H1 (cell line): ENCODE results near the gene LIMS1. TPM values are rescaled to one million over a fixed set of nuclear protein-coding genes. Genes with fewer than 3 reads are reported as not detected.

Source experiments
- CTCF ChIA-PET: fragments of 300-600 bp; sonication (Branson Sonifier 250); formaldehyde crosslinking; loops from one replicate; lab custom pipeline; 2021; ENCODE audit not compliant: partially characterized antibody; lab: Charles Lee
- POLR2A ChIA-PET: fragments of 300-600 bp; sonication (Branson Sonifier 250); formaldehyde crosslinking; loops from one replicate; lab custom pipeline; 2021; ENCODE audit warnings: inconsistent platforms; ENCODE audit not compliant: partially characterized antibody; lab: Charles Lee
- DNase-seq, 2 experiments: peaks; one replicate each; pipeline versions ENCODE4 v3.0.0 to v3.0.0-alpha.2; 2010 to 2022; ENCODE audit warnings: low spot score in 2 of 2, low read depth in 1 of 2, mixed read lengths in 1 of 2
- FAIRE-seq: peaks from 2 replicates; lab custom pipeline; 2011; peaks lifted over from hg19 to GRCh38; lab: Jason Lieb, UNC
- H2AFZ ChIP-seq: 2 replicates; pipeline ENCODE4 v1.8.1; 2012; ENCODE audit warnings: low read length, inconsistent platforms
- H2AK5ac ChIP-seq: 2 replicates; pipeline ENCODE4 v1.6.1; 2013; ENCODE audit warnings: low read depth, low read length
- H2BK120ac ChIP-seq: replicated peaks from 2 replicates; pipeline ENCODE3; 2013; ENCODE audit warnings: low read depth, low read length, inconsistent platforms
- H2BK12ac ChIP-seq: 2 replicates; pipeline ENCODE4 v1.6.1; 2013; ENCODE audit warnings: low read depth, low read length
- H2BK15ac ChIP-seq: 2 replicates; pipeline ENCODE4 v1.6.1; 2013; ENCODE audit warnings: low read length
- H2BK20ac ChIP-seq: 2 replicates; pipeline ENCODE4 v1.6.1; 2013; ENCODE audit warnings: low read length
- H2BK5ac ChIP-seq: 2 replicates; pipeline ENCODE4 v1.6.1; 2013; ENCODE audit warnings: low read depth, low read length
- H3K14ac ChIP-seq: 2 replicates; pipeline ENCODE4 v1.6.1; 2013; ENCODE audit warnings: inconsistent platforms; ENCODE audit not compliant: insufficient read length
- H3K18ac ChIP-seq: 2 replicates; pipeline ENCODE4 v1.6.1; 2013; ENCODE audit warnings: low read length; ENCODE audit errors: extremely low read depth
- H3K23ac ChIP-seq: 2 replicates; pipeline ENCODE4 v1.6.1; 2013; ENCODE audit warnings: inconsistent platforms; ENCODE audit not compliant: insufficient read length
- H3K23me2 ChIP-seq: 2 replicates; pipeline ENCODE4 v1.6.1; 2013; ENCODE audit warnings: low read depth, low read length
- H3K27ac ChIP-seq: 2 replicates; pipeline ENCODE4 v1.6.1; 2011; ENCODE audit warnings: low read depth, low read length, inconsistent platforms
- H3K27me3 ChIP-seq, 4 experiments: replicated peaks in 1 of 4; 1 replicate in 1 of 4; 2 replicates in 3 of 4; pipeline versions ENCODE4 v1.6.1 to v1.8.1; 2011 to 2013; ENCODE audit warnings: low read length in 3 of 4, mild to moderate bottlenecking in 3 of 4, inconsistent platforms in 2 of 4, mixed read lengths in 2 of 4, moderate library complexity in 1 of 4; ENCODE audit not compliant: control insufficient read depth in 3 of 4, insufficient read depth in 3 of 4; ENCODE audit errors: extremely low read depth in 1 of 4
- H3K36me3 ChIP-seq, 4 experiments: 2 replicates each; pipeline versions ENCODE4 v1.6.1 to v1.8.1; 2011 to 2013; ENCODE audit warnings: mild to moderate bottlenecking in 4 of 4, low read length in 3 of 4, moderate library complexity in 2 of 4, control low read depth in 1 of 4, inconsistent platforms in 1 of 4; ENCODE audit not compliant: insufficient read depth in 4 of 4, control insufficient read depth in 2 of 4
- H3K4ac ChIP-seq: replicated peaks from 2 replicates; pipeline ENCODE3; 2013; ENCODE audit warnings: low read length, low read depth, mixed read lengths, inconsistent platforms; ENCODE audit not compliant: insufficient read length
- H3K4me1 ChIP-seq, 4 experiments: replicated peaks in 1 of 4; 1 replicate in 1 of 4; 2 replicates in 3 of 4; pipeline versions ENCODE4 v1.6.1 to v1.8.1; 2011 to 2013; ENCODE audit warnings: low read length in 3 of 4, inconsistent platforms in 2 of 4, mixed read lengths in 1 of 4; ENCODE audit not compliant: insufficient read depth in 4 of 4, control insufficient read depth in 3 of 4
- H3K4me2 ChIP-seq, 2 experiments: 2 replicates each; pipeline versions ENCODE4 v1.6.1 to v1.8.1; 2011 to 2013; ENCODE audit warnings: low read depth in 2 of 2, low read length in 2 of 2, control low read depth in 1 of 2, inconsistent platforms in 1 of 2, mild to moderate bottlenecking in 1 of 2; ENCODE audit not compliant: insufficient read depth in 1 of 2
- H3K4me3 ChIP-seq, 4 experiments: fragments of 200-600, 300-600 bp in 1 of 4; sonication (generic), shearing (Covaris generic), sonication (Bioruptor Twin) in 1 of 4; 2 replicates each; pipeline versions ENCODE4 v1.5.1 to v1.8.1; 2011 to 2016; ENCODE audit warnings: low read length in 4 of 4, low read depth in 3 of 4, control low read depth in 2 of 4, inconsistent platforms in 2 of 4, mild to moderate bottlenecking in 2 of 4, mixed read lengths in 1 of 4, moderate library complexity in 1 of 4; ENCODE audit not compliant: insufficient read depth in 2 of 4; ENCODE audit errors: extremely low read depth in 1 of 4
- H3K56ac ChIP-seq: replicated peaks from 2 replicates; pipeline ENCODE3; 2013; ENCODE audit warnings: low read depth, mild to moderate bottlenecking, mixed read lengths, low read length, inconsistent platforms; ENCODE audit not compliant: insufficient read length
- H3K79me1 ChIP-seq: 2 replicates; pipeline ENCODE4 v1.6.1; 2013; ENCODE audit warnings: low read depth, low read length, control low read depth
- H3K79me2 ChIP-seq, 2 experiments: 2 replicates each; pipeline versions ENCODE4 v1.6.1 to v1.8.1; 2012 to 2013; ENCODE audit warnings: low read length in 2 of 2, mild to moderate bottlenecking in 2 of 2, inconsistent platforms in 1 of 2; ENCODE audit not compliant: insufficient read depth in 2 of 2, control insufficient read depth in 1 of 2
- H3K9ac ChIP-seq, 4 experiments: replicated peaks in 1 of 4; 1 replicate in 1 of 4; 2 replicates in 3 of 4; pipeline versions ENCODE4 v1.6.1 to v1.8.1; 2011 to 2013; ENCODE audit warnings: low read depth in 3 of 4, low read length in 3 of 4, control low read depth in 2 of 4, mild to moderate bottlenecking in 2 of 4, moderate library complexity in 2 of 4, inconsistent platforms in 1 of 4; ENCODE audit errors: extremely low read depth in 1 of 4
- H3K9me3 ChIP-seq, 2 experiments: 2 replicates each; pipeline versions ENCODE4 v1.6.1 to v1.8.1; 2012 to 2013; ENCODE audit warnings: mild to moderate bottlenecking in 2 of 2, moderate library complexity in 2 of 2, control low read depth in 1 of 2, inconsistent platforms in 1 of 2, low read depth in 1 of 2, low read length in 1 of 2, mixed read lengths in 1 of 2; ENCODE audit not compliant: insufficient read depth in 2 of 2
- H4K20me1 ChIP-seq, 2 experiments: replicated peaks in 1 of 2; 2 replicates each; pipeline versions ENCODE3 to v1.8.1; 2011 to 2013; ENCODE audit warnings: inconsistent platforms in 2 of 2, low read length in 2 of 2, mild to moderate bottlenecking in 1 of 2; ENCODE audit not compliant: insufficient read depth in 2 of 2, control insufficient read depth in 1 of 2
- H4K5ac ChIP-seq: 2 replicates; pipeline ENCODE4 v1.6.1; 2013; ENCODE audit warnings: low read length, low read depth, mixed read lengths, inconsistent platforms; ENCODE audit not compliant: insufficient read length
- H4K8ac ChIP-seq: 2 replicates; pipeline ENCODE4 v1.8.0; 2013; ENCODE audit warnings: mild to moderate bottlenecking, moderate library complexity, low read length, inconsistent platforms; ENCODE audit not compliant: insufficient read depth; ENCODE audit errors: extremely low read depth
- H4K91ac ChIP-seq: replicated peaks from 2 replicates; pipeline ENCODE3; 2013; ENCODE audit warnings: low read length, mixed read lengths, inconsistent platforms; ENCODE audit not compliant: insufficient read length
- WGBS, 2 experiments: shearing (Covaris generic) in 1 of 2; methylation state at CpG; one replicate each; pipeline versions ENCODE4 v1.1.6 to v1.1.7; 2013 to 2015; ENCODE audit warnings: low lambda C conversion rate in 2 of 2, mixed read lengths in 2 of 2, inconsistent platforms in 1 of 2, low coverage in 1 of 2, missing lambda C conversion rate in 1 of 2; ENCODE audit not compliant: insufficient replicate concordance in 2 of 2, insufficient coverage in 1 of 2, insufficient read length in 1 of 2; ENCODE audit errors: extremely low coverage in 1 of 2, missing lambda C conversion rate in 1 of 2; 5-methylcytosine and 5-hydroxymethylcytosine counted together
- polyA plus RNA-seq, 7 experiments: library from polyadenylated mRNA; depleted of rRNA in 3 of 7; stranded (reverse) in 5 of 7; unstranded in 2 of 7; fragments of >200 nt in 5 of 7; fragments of 200-250 nt in 2 of 7; gene quantifications; 1 replicate in 5 of 7; 2 replicates in 1 of 7; 4 replicates in 1 of 7; pipeline versions ENCODE4 v1.2.1 to v1.2.3, GENCODE V29; 2011 to 2013; ENCODE audit warnings: missing spikeins in 2 of 7, mixed read lengths in 2 of 7
- total RNA-seq: library from RNA; stranded (reverse); fragmentation: NEBNext Ultra II Directional; extraction: Animal tissue kit (Norgen Biotek cat#: 25700); gene quantifications from 2 replicates; pipeline ENCODE4 v1.2.1, GENCODE V29; 2021

The LIMS1 gene
- total and polyA plus RNA-seq, 2 of the 8 experiments (the other 6 are each of a cell fraction or from before 2014, with no cell fraction given): 24.1 to 36.7 TPM

DNA sequence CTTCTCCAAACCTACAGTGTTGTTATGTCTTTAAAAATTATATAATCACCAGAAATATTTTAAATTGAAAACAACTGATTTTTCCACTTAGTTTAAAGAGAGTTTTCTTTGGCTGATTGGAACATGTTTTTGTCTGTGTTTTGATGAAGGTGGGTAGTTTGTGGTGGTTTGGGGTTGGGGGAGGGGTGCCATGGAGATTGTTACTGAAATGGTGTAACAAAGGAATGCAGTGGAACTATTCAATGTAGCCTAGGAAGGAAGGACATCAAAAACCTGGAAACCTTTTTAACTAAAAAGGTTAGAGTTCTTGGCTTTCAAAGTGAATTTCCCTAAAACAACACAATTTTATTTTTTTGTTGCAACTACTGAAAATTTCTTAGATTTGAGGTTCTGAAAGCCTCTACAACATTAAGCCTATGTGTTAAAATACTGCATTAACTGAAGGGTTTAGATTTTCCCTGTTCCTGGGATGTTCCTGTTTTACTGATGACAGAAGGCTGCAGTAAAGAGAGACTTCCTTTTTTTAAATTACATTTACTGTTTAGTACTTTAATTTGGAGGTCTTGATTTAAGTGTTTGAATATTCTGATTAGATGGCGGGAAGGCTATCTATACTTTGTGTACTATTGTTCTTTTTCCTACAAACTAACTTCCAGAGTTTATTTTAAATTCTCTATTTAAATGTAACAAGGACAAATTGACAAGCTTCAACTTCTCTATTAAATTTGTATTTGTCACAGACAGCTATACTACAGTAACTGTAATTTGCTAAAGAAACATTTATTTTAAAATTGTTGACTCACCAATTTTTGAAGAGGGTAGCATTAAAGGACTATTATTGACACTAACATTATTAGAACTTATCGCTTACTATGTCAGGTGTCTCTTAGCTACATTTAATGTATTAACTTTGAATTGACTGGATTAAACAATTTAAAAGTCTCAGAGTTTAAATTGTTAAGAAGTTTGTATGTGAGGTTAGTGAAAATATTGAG lies 87.7 kb downstream of the LIMS1 start:
- Histone ChIP-seq H2AFZ (no peak overlapping the region), H2BK12ac (no peak overlapping the region; the same call in 1 of the 2 replicates), H3K23me2 (peaks cover 3% of the 10 kb centered on the region; the same call in 1 of the 2 replicates), H4K91ac (no peak overlapping the region), H3K4me2 (peak overlapping the region; percentile 51 to 66), H2BK5ac (no peak overlapping the region), H4K5ac (peak overlapping the region; percentile 46), H3K4me1 (peaks cover 0 to 16% (median 12%) of the 10 kb centered on the region in 4 experiments; a peak in 6 of 7 replicates), H3K79me1 (no peaks in the 10 kb centered on the region; the same call in 1 of the 2 replicates), H3K9ac (no peak overlapping the region), H3K14ac (no peak overlapping the region), H3K79me2 (peaks cover 0 to 15% of the 10 kb centered on the region in 2 experiments; a peak in 1 of 4 replicates), H3K4ac (no peak overlapping the region), H3K23ac (no peak overlapping the region), H2BK120ac (no peak overlapping the region), H2BK20ac (no peak overlapping the region), H4K8ac (no peak overlapping the region), H3K4me3 (peak overlapping the region in 1 of 4 experiments; percentile 49; a peak in 2 of 8 replicates), H2BK15ac (no peak overlapping the region), H3K18ac (no peak overlapping the region), H2AK5ac (no peak overlapping the region), H3K9me3 (no peaks in the 10 kb centered on the region), H3K36me3 (no peaks in the 10 kb centered on the region), H4K20me1 (no peaks in the 10 kb centered on the region), H3K27ac (no peak overlapping the region; the same call in 1 of the 2 replicates), H3K56ac (no peak overlapping the region), H3K27me3 (no peaks in the 10 kb centered on the region)
- WGBS, 2 experiments: 77% methylated on average over 2 of the region's 2 CpGs; no CpG with 5 or more reads in 1 of the 2 experiments
- FAIRE-seq: no peak
- DNase-seq: no peak
- ChIA-PET POLR2A (interaction anchor here (0.9 to 1.1 kb wide), 3 partner anchors 7 to 28 kb away, joined by 3 to 4 read pairs (median 3); no protein-coding TSS in a partner anchor), CTCF (interaction anchor here (1.0 to 10.4 kb wide), 7 partner anchors 10 to 302 kb away, joined by 3 to 167 read pairs (median 6); no protein-coding TSS in a partner anchor)
